ENCODE data around the gene OPHN1.

- TF ChIP-seq CTCF (conservative IDR thresholded peaks at IDR 0.05; ENCODE audit: low read depth, low read length) (no peak), EZH2 (IDR thresholded peaks at IDR 0.05; ENCODE audit: borderline replicate concordance, low read depth, low read length, poor library complexity, severe bottlenecking) (no peak)
Observed at GRCh38 chrX:68429216-68429615, 4.1 kb downstream of the OPHN1 start.

Data from A673 (cell line).